CD8-positive, alpha-beta memory T cell (primary cell): ENCODE results near the gene PLXNA3. TPM values are rescaled to one million over a fixed set of nuclear protein-coding genes. Genes with fewer than 3 reads are reported as not detected.
A peak's percentile ranks its signal among the peaks of the same experiment; 100 is the strongest.

Experiments used
- CTCF ChIA-PET: fragments of 350-600 bp; sonication (Branson Sonifier 250); formaldehyde crosslinking; loops from one replicate; lab custom pipeline; 2021; ENCODE audit warnings: antibody characterized with exemption; lab: Charles Lee
- POLR2A ChIA-PET: fragments of 350-600 bp; sonication (Branson Sonifier 250); formaldehyde crosslinking; loops from one replicate; lab custom pipeline; 2021; ENCODE audit warnings: antibody characterized with exemption; lab: Charles Lee
- DNase-seq, 5 donors: peaks; one replicate each; pipeline versions ENCODE4 v3.0.0 to v3.0.0-alpha.2; 2020 to 2022; ENCODE audit warnings: mixed read lengths in 1 of 5
- H3K27ac ChIP-seq: one replicate; pipeline ENCODE4 v1.7.0; 2013; ENCODE audit warnings: low read depth, mild to moderate bottlenecking, low read length, moderate library complexity
- H3K27me3 ChIP-seq: 2 replicates; pipeline ENCODE4 v1.7.0; 2013; ENCODE audit warnings: low read length, mild to moderate bottlenecking; ENCODE audit not compliant: insufficient read depth, poor library complexity, severe bottlenecking
- H3K36me3 ChIP-seq: 2 replicates; pipeline ENCODE4 v1.7.0; 2013; ENCODE audit warnings: mild to moderate bottlenecking, low read length, moderate library complexity; ENCODE audit not compliant: insufficient read depth
- H3K4me1 ChIP-seq: 2 replicates; pipeline ENCODE4 v1.7.0; 2013; ENCODE audit warnings: mild to moderate bottlenecking, low read length, moderate library complexity; ENCODE audit not compliant: insufficient read depth
- H3K4me3 ChIP-seq: 2 replicates; pipeline ENCODE4 v1.7.0; 2013; ENCODE audit warnings: mild to moderate bottlenecking, low read length
- H3K9me3 ChIP-seq: 2 replicates; pipeline ENCODE4 v1.7.0; 2013; ENCODE audit warnings: mild to moderate bottlenecking, low read length
- H3K27ac Mint-ChIP-seq, 8 donors: one replicate each; pipeline ENCODE4 v1.8.0; 2020 to 2021; ENCODE audit warnings: mixed read lengths in 8 of 8, mild to moderate bottlenecking in 6 of 8, inconsistent platforms in 3 of 8, moderate library complexity in 3 of 8
- H3K27me3 Mint-ChIP-seq, 2 donors: one replicate each; pipeline ENCODE4 v1.8.0; 2020 to 2021; ENCODE audit warnings: mixed read lengths in 2 of 2, mild to moderate bottlenecking in 1 of 2, moderate library complexity in 1 of 2
- H3K36me3 Mint-ChIP-seq, 3 donors: one replicate each; pipeline ENCODE4 v1.8.0; 2020 to 2021; ENCODE audit warnings: mixed read lengths in 3 of 3, inconsistent platforms in 1 of 3, mild to moderate bottlenecking in 1 of 3
- H3K4me1 Mint-ChIP-seq, 3 donors: one replicate each; pipeline ENCODE4 v1.8.0; 2020 to 2021; ENCODE audit warnings: mixed read lengths in 3 of 3, inconsistent platforms in 1 of 3, mild to moderate bottlenecking in 1 of 3
- H3K4me3 Mint-ChIP-seq, 7 donors: one replicate each; pipeline ENCODE4 v1.8.0; 2020 to 2021; ENCODE audit warnings: mixed read lengths in 7 of 7, mild to moderate bottlenecking in 6 of 7, moderate library complexity in 4 of 7, inconsistent platforms in 2 of 7
- H3K9me3 Mint-ChIP-seq, 5 donors: one replicate each; pipeline ENCODE4 v1.8.0; 2020 to 2022; ENCODE audit warnings: mixed read lengths in 5 of 5, mild to moderate bottlenecking in 3 of 5, moderate library complexity in 2 of 5, inconsistent platforms in 1 of 5
- polyA plus RNA-seq: library from polyadenylated mRNA; unstranded; fragments of 300-500 nt; fragmentation: Illumina TruSeq; gene quantifications from one replicate; pipeline ENCODE4 v1.2.3, GENCODE V29; 2021
- total RNA-seq, 2 experiments: library from RNA; stranded (reverse); gene quantifications; one replicate each; pipeline ENCODE4 v1.2.3, GENCODE V29; 2021

Gene PLXNA3
- total and polyA plus RNA-seq, 3 experiments from 2014 or later = 0.79 to 39.2 (median 34.1) TPM

- peaks cover 0 to 3% of the 10 kb centered on the region in 2 donors for H3K27me3 Mint-ChIP-seq
- no peaks in the 10 kb centered on the region for H3K36me3 ChIP-seq
- CTCF ChIA-PET = no interaction called here
- H3K36me3 Mint-ChIP-seq = peaks cover 0 to 61% (median 0%) of the 10 kb centered on the region in 3 donors
- no peaks in the 10 kb centered on the region for H3K4me1 Mint-ChIP-seq
- POLR2A ChIA-PET = interaction anchor here (1.0 to 1.5 kb wide), 2 partner anchors 9 to 10 kb away, joined by 3 read pairs; no protein-coding TSS in a partner anchor
- no peak overlapping the region for H3K4me3 ChIP-seq
- peak overlapping the region in 1 of 8 donors; percentile 41 for H3K27ac Mint-ChIP-seq
- DNase-seq = no peak
- no peak overlapping the region for H3K4me3 Mint-ChIP-seq
- no peak overlapping the region for H3K27ac ChIP-seq
- H3K9me3 ChIP-seq = no peaks in the 10 kb centered on the region
- H3K4me1 ChIP-seq = no peaks in the 10 kb centered on the region
- no peaks in the 10 kb centered on the region for H3K9me3 Mint-ChIP-seq
- H3K27me3 ChIP-seq = no peaks in the 10 kb centered on the region
These were observed 10.1 kb downstream of the PLXNA3 start for GRCh38 chrX:154468217-154468616.

- DNase-seq = no peak
- H3K27me3 ChIP-seq = no peaks in the 10 kb centered on the region
- peak overlapping the region in 1 of 8 donors; percentile 66 for H3K27ac Mint-ChIP-seq
- H3K4me3 ChIP-seq = no peak overlapping the region
- no peak overlapping the region for H3K4me3 Mint-ChIP-seq
- H3K4me1 ChIP-seq = no peaks in the 10 kb centered on the region
- no peaks in the 10 kb centered on the region for H3K36me3 ChIP-seq
- peaks cover 0 to 3% of the 10 kb centered on the region in 2 donors for H3K27me3 Mint-ChIP-seq
- no peak overlapping the region for H3K27ac ChIP-seq
- H3K4me1 Mint-ChIP-seq = no peaks in the 10 kb centered on the region
- no peaks in the 10 kb centered on the region for H3K9me3 ChIP-seq
- ChIA-PET CTCF (no interaction called here), POLR2A (interaction anchor here (1.5 kb wide), 1 partner anchor 9 kb away, joined by 3 read pairs; no protein-coding TSS in a partner anchor)
- H3K36me3 Mint-ChIP-seq = peaks cover 0 to 67% (median 0%) of the 10 kb centered on the region in 3 donors
- H3K9me3 Mint-ChIP-seq = no peaks in the 10 kb centered on the region
These were observed 11.0 kb downstream of the PLXNA3 start for GRCh38 chrX:154469114-154469513.

- CTCF ChIA-PET = no interaction called here
- H3K27me3 Mint-ChIP-seq = peaks cover 0 to 3% of the 10 kb centered on the region in 2 donors
- POLR2A ChIA-PET = no interaction called here
These were observed 11.8 kb downstream of the PLXNA3 start for GRCh38 chrX:154469880-154470279.

GRCh38 chrX:154470434-154470833 lies 12.4 kb downstream of the PLXNA3 start:
- H3K27me3 ChIP-seq = no peaks in the 10 kb centered on the region
- ChIA-PET POLR2A (no interaction called here), CTCF (no interaction called here)
- Mint-ChIP-seq H3K27ac (peak overlapping the region in 1 of 8 donors; percentile 50), H3K4me1 (no peaks in the 10 kb centered on the region), H3K27me3 (peaks cover 0 to 4% of the 10 kb centered on the region in 2 donors), H3K36me3 (peaks cover 0 to 62% (median 0%) of the 10 kb centered on the region in 3 donors), H3K4me3 (no peak overlapping the region), H3K9me3 (no peaks in the 10 kb centered on the region)
- DNase-seq = no peak
- H3K4me3 ChIP-seq = no peak overlapping the region
- H3K9me3 ChIP-seq = no peaks in the 10 kb centered on the region
- no peaks in the 10 kb centered on the region for H3K36me3 ChIP-seq
- H3K4me1 ChIP-seq = no peaks in the 10 kb centered on the region
- no peak overlapping the region for H3K27ac ChIP-seq

More at GRCh38 chrX:154469880-154470279, 11.8 kb downstream of the PLXNA3 start:
- Histone ChIP-seq H3K9me3 (no peaks in the 10 kb centered on the region), H3K27me3 (no peaks in the 10 kb centered on the region), H3K4me1 (no peaks in the 10 kb centered on the region), H3K4me3 (no peak overlapping the region), H3K27ac (no peak overlapping the region), H3K36me3 (no peaks in the 10 kb centered on the region)
- DNase-seq = no peak
- Mint-ChIP-seq H3K27ac (peak overlapping the region in 1 of 8 donors; percentile 32), H3K9me3 (no peaks in the 10 kb centered on the region), H3K4me3 (no peak overlapping the region), H3K4me1 (no peaks in the 10 kb centered on the region), H3K36me3 (peaks cover 0 to 66% (median 0%) of the 10 kb centered on the region in 3 donors)

GRCh38 chrX:154470914-154471568 lies 13.0 kb downstream of the PLXNA3 start:
- CTCF ChIA-PET = no interaction called here
- no peak overlapping the region for H3K4me3 Mint-ChIP-seq
- no peak overlapping the region for H3K4me3 ChIP-seq
- H3K27me3 Mint-ChIP-seq = peaks cover 0 to 4% of the 10 kb centered on the region in 2 donors
- no peak overlapping the region for H3K27ac ChIP-seq
- H3K9me3 Mint-ChIP-seq = no peaks in the 10 kb centered on the region
- H3K27ac Mint-ChIP-seq = no peak overlapping the region
- H3K36me3 ChIP-seq = no peaks in the 10 kb centered on the region
- no peaks in the 10 kb centered on the region for H3K4me1 Mint-ChIP-seq
- no peak for DNase-seq
- POLR2A ChIA-PET = no interaction called here
- H3K4me1 ChIP-seq = no peaks in the 10 kb centered on the region
- peaks cover 0 to 57% (median 0%) of the 10 kb centered on the region in 3 donors for H3K36me3 Mint-ChIP-seq
- no peaks in the 10 kb centered on the region for H3K27me3 ChIP-seq
- no peaks in the 10 kb centered on the region for H3K9me3 ChIP-seq

GRCh38 chrX:154471839-154472684 lies 14.0 kb downstream of the PLXNA3 start:
- no peaks in the 10 kb centered on the region for H3K4me1 Mint-ChIP-seq
- Histone ChIP-seq H3K36me3 (no peaks in the 10 kb centered on the region), H3K4me1 (peaks cover 4% of the 10 kb centered on the region), H3K4me3 (no peak overlapping the region), H3K27me3 (no peaks in the 10 kb centered on the region), H3K9me3 (no peaks in the 10 kb centered on the region), H3K27ac (no peak overlapping the region)
- no peaks in the 10 kb centered on the region for H3K9me3 Mint-ChIP-seq
- POLR2A ChIA-PET = no interaction called here
- H3K4me3 Mint-ChIP-seq = no peak overlapping the region
- no peak for DNase-seq
- CTCF ChIA-PET = no interaction called here
- H3K27ac Mint-ChIP-seq = peak overlapping the region in 1 of 8 donors; percentile 41
- H3K36me3 Mint-ChIP-seq = peaks cover 0 to 52% (median 0%) of the 10 kb centered on the region in 3 donors
- peaks cover 0 to 7% of the 10 kb centered on the region in 2 donors for H3K27me3 Mint-ChIP-seq

GRCh38 chrX:154472685-154473632 lies 14.9 kb downstream of the PLXNA3 start:
- H3K36me3 ChIP-seq = no peaks in the 10 kb centered on the region
- no peaks in the 10 kb centered on the region for H3K9me3 ChIP-seq
- Mint-ChIP-seq H3K27ac (peak overlapping the region in 4 of 8 donors; percentile 42 to 92 (median 58)), H3K27me3 (peaks cover 0 to 7% of the 10 kb centered on the region in 2 donors), H3K4me1 (no peaks in the 10 kb centered on the region), H3K9me3 (no peaks in the 10 kb centered on the region), H3K4me3 (no peak overlapping the region), H3K36me3 (peaks cover 0 to 51% (median 0%) of the 10 kb centered on the region in 3 donors)
- no peaks in the 10 kb centered on the region for H3K27me3 ChIP-seq
- ChIA-PET CTCF (no interaction called here), POLR2A (no interaction called here)
- H3K27ac ChIP-seq = no peak overlapping the region
- no peak for DNase-seq
- no peak overlapping the region for H3K4me3 ChIP-seq
- H3K4me1 ChIP-seq = peaks cover 10% of the 10 kb centered on the region
